ENCODE results near the gene WDFY4.

DNA sequence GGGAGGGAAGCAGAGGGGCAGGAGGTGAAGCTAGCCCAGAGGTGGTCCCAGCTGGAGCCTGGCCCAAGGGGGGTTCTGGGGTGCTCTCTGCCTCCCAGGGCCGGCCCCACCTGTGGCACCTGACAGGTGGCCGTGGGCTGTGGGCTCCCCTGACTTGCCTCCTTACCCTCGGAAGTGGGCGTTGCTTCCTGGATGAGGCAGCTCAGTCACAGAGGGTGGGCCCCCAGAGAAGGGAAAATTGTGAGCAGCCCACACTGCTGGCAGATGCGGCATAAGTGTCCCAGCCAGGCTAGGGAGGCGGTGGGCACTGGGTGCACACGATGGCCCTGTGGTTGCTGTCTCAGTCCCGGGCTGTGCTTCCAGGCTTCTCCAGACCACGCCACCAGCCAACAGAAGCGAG, 136.0 kb downstream of the WDFY4 start:
- TF ChIP-seq EZH2 (IDR thresholded peaks at IDR 0.05; ENCODE audit: low read depth) = no peak
- TF ChIP-seq, protein P1, sequence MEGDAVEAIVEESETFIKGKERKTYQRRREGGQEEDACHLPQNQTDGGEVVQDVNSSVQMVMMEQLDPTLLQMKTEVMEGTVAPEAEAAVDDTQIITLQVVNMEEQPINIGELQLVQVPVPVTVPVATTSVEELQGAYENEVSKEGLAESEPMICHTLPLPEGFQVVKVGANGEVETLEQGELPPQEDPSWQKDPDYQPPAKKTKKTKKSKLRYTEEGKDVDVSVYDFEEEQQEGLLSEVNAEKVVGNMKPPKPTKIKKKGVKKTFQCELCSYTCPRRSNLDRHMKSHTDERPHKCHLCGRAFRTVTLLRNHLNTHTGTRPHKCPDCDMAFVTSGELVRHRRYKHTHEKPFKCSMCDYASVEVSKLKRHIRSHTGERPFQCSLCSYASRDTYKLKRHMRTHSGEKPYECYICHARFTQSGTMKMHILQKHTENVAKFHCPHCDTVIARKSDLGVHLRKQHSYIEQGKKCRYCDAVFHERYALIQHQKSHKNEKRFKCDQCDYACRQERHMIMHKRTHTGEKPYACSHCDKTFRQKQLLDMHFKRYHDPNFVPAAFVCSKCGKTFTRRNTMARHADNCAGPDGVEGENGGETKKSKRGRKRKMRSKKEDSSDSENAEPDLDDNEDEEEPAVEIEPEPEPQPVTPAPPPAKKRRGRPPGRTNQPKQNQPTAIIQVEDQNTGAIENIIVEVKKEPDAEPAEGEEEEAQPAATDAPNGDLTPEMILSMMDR (conservative IDR thresholded peaks at IDR 0.05) = no peak

Measured in PC-9 (cell line).